GM12878 (cell line): Measurements from ENCODE around the gene HGS. TPM values are rescaled to one million over a fixed set of nuclear protein-coding genes. Genes with fewer than 3 reads are reported as not detected.

ENCODE experiments used
- ATAC-seq: fragments of 200-7000 bp; cut with Tn5 transposase; 3 replicates; pipeline ENCODE4 v1.9.1; 2020; ENCODE audit warnings: mild to moderate bottlenecking, moderate library complexity
- BruUV-seq: library from RNA; stranded (reverse); fragments of 400-500 nt; replicated peaks from 2 replicates; lab custom pipeline; 2021; lab: Mats Ljungman, UMichigan
- CTCF ChIA-PET: fragments of 300-600 bp; sonication (Branson Sonifier 250); formaldehyde crosslinking; extraction: SDS; loops from one replicate; lab custom pipeline; 2021; ENCODE audit warnings: inconsistent platforms; lab: Yijun Ruan, JAX
- POLR2A ChIA-PET: fragments of 350-600 bp; formaldehyde crosslinking; extraction: SDS; loops from one replicate; lab custom pipeline; 2021; ENCODE audit warnings: inconsistent platforms; lab: Charles Lee
- RAD21 ChIA-PET: fragments of 300-600 bp; sonication (Branson Sonifier 250); formaldehyde crosslinking; loops from one replicate; lab custom pipeline; 2023; ENCODE audit warnings: antibody characterized with exemption; ENCODE audit not compliant: unreplicated experiment; lab: Charles Lee
- SMC1A ChIA-PET: fragments of 300-600 bp; sonication (Branson Sonifier 250); formaldehyde crosslinking; loops from one replicate; lab custom pipeline; 2023; ENCODE audit not compliant: unreplicated experiment, uncharacterized antibody; lab: Charles Lee
- DNase-seq: peaks from one replicate; pipeline ENCODE4 v3.0.0-alpha.2; 2011; ENCODE audit warnings: low read depth, low spot score
- FAIRE-seq: peaks from 3 replicates; lab custom pipeline; 2011; peaks lifted over from hg19 to GRCh38; lab: Jason Lieb, UNC
- H2AFZ ChIP-seq: 2 replicates; pipeline ENCODE4 v1.6.0; 2011; ENCODE audit warnings: low read depth, low read length, control low read depth; ENCODE audit not compliant: control insufficient read depth
- H3K27ac ChIP-seq: 2 replicates; pipeline ENCODE4 v1.5.1; 2011; ENCODE audit warnings: control low read depth; ENCODE audit not compliant: control insufficient read depth, insufficient read depth
- H3K27me3 ChIP-seq, 2 experiments: replicated peaks in 1 of 2; 2 replicates each; pipeline versions ENCODE4 v1.6.0 to v1.6.1; 2011; ENCODE audit warnings: low read length in 1 of 2; ENCODE audit not compliant: control insufficient read depth in 2 of 2, insufficient read depth in 2 of 2
- H3K36me3 ChIP-seq, 2 experiments: 2 replicates each; pipeline ENCODE4 v1.5.1; 2011; ENCODE audit warnings: low read length in 1 of 2; ENCODE audit not compliant: control insufficient read depth in 2 of 2, insufficient read depth in 2 of 2
- H3K4me1 ChIP-seq: 2 replicates; pipeline ENCODE4 v1.6.1; 2011; ENCODE audit warnings: mild to moderate bottlenecking, low read length, moderate library complexity, mixed read lengths; ENCODE audit not compliant: control insufficient read depth, insufficient read depth
- H3K4me2 ChIP-seq: 2 replicates; pipeline ENCODE4 v1.6.0; 2011; ENCODE audit warnings: control low read depth; ENCODE audit not compliant: control insufficient read depth, insufficient read depth
- H3K4me3 ChIP-seq: fragments of 200-600 bp; sonication (generic); 2 replicates; pipeline ENCODE4 v1.5.1; 2016
- H3K79me2 ChIP-seq: 2 replicates; pipeline ENCODE4 v1.6.0; 2011; ENCODE audit warnings: low read length; ENCODE audit not compliant: control insufficient read depth, insufficient read depth
- H3K9ac ChIP-seq: 2 replicates; pipeline ENCODE4 v1.8.0; 2011; ENCODE audit warnings: low read length, control low read depth, mixed read lengths; ENCODE audit not compliant: control insufficient read depth, insufficient read depth
- H3K9me3 ChIP-seq: replicated peaks from 3 replicates; pipeline ENCODE4 v1.5.1; 2011; ENCODE audit warnings: mild to moderate bottlenecking, low read length; ENCODE audit not compliant: control insufficient read depth, insufficient read depth
- H4K20me1 ChIP-seq: 2 replicates; pipeline ENCODE4 v1.6.0; 2011; ENCODE audit not compliant: control insufficient read depth, insufficient read depth
- ASH2L ChIP-seq: fragments of 300-600, 200-600 bp; sonication (generic); IDR thresholded peaks from 2 replicates; pipeline ENCODE4 v1.6.1; 2017; ENCODE audit warnings: low read depth, mild to moderate bottlenecking, borderline replicate concordance
- CBFB ChIP-seq: IDR thresholded peaks from 2 replicates; pipeline ENCODE4 v1.6.1; 2016; ENCODE audit warnings: antibody characterized with exemption, low read depth
- CEBPB ChIP-seq, 2 experiments: fragments of 150-350 bp in 1 of 2; IDR thresholded peaks; 2 replicates each; pipeline ENCODE4 v1.6.1; 2012 to 2014; ENCODE audit warnings: low read depth in 2 of 2, low read length in 2 of 2, borderline replicate concordance in 1 of 2, inconsistent platforms in 1 of 2
- CREB1 ChIP-seq: IDR thresholded peaks from 2 replicates; pipeline ENCODE4 v1.6.1; 2012; ENCODE audit warnings: low read depth, mild to moderate bottlenecking, inconsistent platforms
- FOXM1 ChIP-seq: IDR thresholded peaks from 2 replicates; pipeline ENCODE4 v1.6.1; 2012; ENCODE audit warnings: low read depth, mild to moderate bottlenecking, inconsistent platforms, low read length, moderate library complexity
- HDAC2 ChIP-seq: fragments of 200-600 bp; sonication (generic); IDR thresholded peaks from 2 replicates; pipeline ENCODE4 v1.6.1; 2017
- LARP7 ChIP-seq: fragments of 450-650 bp; IDR thresholded peaks from 2 replicates; pipeline ENCODE4 v1.6.1; 2017; ENCODE audit warnings: mild to moderate bottlenecking
- RBBP5 ChIP-seq: fragments of 200-600 bp; sonication (generic); conservative IDR thresholded peaks from 2 replicates; pipeline ENCODE4 v1.6.1; 2016
- RELA ChIP-seq: fragments of 450-650 bp; IDR thresholded peaks from 2 replicates; pipeline ENCODE4 v1.8.0; 2014; ENCODE audit warnings: borderline replicate concordance; ENCODE audit not compliant: partially characterized antibody
- TARDBP ChIP-seq: IDR thresholded peaks from 2 replicates; pipeline ENCODE4 v1.6.1; 2016; ENCODE audit warnings: borderline replicate concordance
- WRNIP1 ChIP-seq: IDR thresholded peaks from 2 replicates; pipeline ENCODE4 v1.6.1; 2011; ENCODE audit warnings: low read depth, low read length, improper control_type of control experiment, borderline replicate concordance
- WGBS: methylation state at CpG from one replicate; pipeline ENCODE4 v1.1.6; 2016; ENCODE audit warnings: low lambda C conversion rate; ENCODE audit not compliant: insufficient replicate concordance, insufficient coverage; ENCODE audit errors: missing lambda C conversion rate; 5-methylcytosine and 5-hydroxymethylcytosine counted together
- in situ Hi-C: fragments of 300-500 bp; cut with MboI; formaldehyde crosslinking; loops from 9 replicates; pipeline ENCODE4 v1.14.3; 2018; ENCODE audit warnings: mixed read lengths
- intact Hi-C: fragments of 100-400 bp; cut with micrococcal nuclease; formaldehyde crosslinking; loops from one replicate; pipeline ENCODE4 v1.14.2; 2022; ENCODE audit not compliant: unreplicated experiment
- polyA plus RNA-seq, 11 experiments: library from polyadenylated mRNA; depleted of rRNA in 4 of 11; unstranded in 6 of 11; stranded (reverse) in 5 of 11; fragments of >200 nt; fragmentation: Nextera tagmentation in 4 of 11; fragmentation: Illumina TruSeq in 1 of 11; extraction: Ambion mirVana in 4 of 11; extraction: Trizol in 1 of 11; gene quantifications; 1 replicate in 1 of 11; 2 replicates in 10 of 11; pipeline versions ENCODE4 v1.2.1 to v1.2.3, GENCODE V29; 2011 to 2016; ENCODE audit warnings: inconsistent platforms in 2 of 11, missing spikeins in 2 of 11, low read depth in 1 of 11
- total RNA-seq, 4 experiments: library from RNA; depleted of rRNA in 3 of 4; stranded (reverse); fragments of >200 nt in 3 of 4; fragmentation: Illumina TruSeq in 1 of 4; extraction: Trizol in 1 of 4; gene quantifications; 2 replicates each; pipeline versions ENCODE4 v1.2.1 to v1.2.3, GENCODE V29; 2013 to 2021
- TF ChIP-seq, protein P1 (sequence below): IDR thresholded peaks from 2 replicates; pipeline ENCODE4 v1.6.1; 2012; ENCODE audit warnings: low read depth, low read length, improper control_type of control experiment
- TF ChIP-seq, protein P2 (sequence below): IDR thresholded peaks from 2 replicates; pipeline ENCODE4 v1.6.1; 2011; ENCODE audit warnings: mild to moderate bottlenecking, low read depth, low read length, moderate library complexity; ENCODE audit not compliant: insufficient replicate concordance
- TF ChIP-seq, protein P3 (sequence below): fragments of 450-650 bp; IDR thresholded peaks from 2 replicates; pipeline ENCODE4 v1.6.1; 2018; ENCODE audit warnings: mild to moderate bottlenecking, low read depth, moderate library complexity; ENCODE audit not compliant: partially characterized antibody

HGS gene
- total and polyA plus RNA-seq, 10 of the 15 experiments (the other 5 are each of a cell fraction or from before 2014, with no cell fraction given), result 2.2 to 85.6 (median 55.3) TPM

- no peak for TF ChIP-seq RELA
- TF ChIP-seq, protein P1, sequence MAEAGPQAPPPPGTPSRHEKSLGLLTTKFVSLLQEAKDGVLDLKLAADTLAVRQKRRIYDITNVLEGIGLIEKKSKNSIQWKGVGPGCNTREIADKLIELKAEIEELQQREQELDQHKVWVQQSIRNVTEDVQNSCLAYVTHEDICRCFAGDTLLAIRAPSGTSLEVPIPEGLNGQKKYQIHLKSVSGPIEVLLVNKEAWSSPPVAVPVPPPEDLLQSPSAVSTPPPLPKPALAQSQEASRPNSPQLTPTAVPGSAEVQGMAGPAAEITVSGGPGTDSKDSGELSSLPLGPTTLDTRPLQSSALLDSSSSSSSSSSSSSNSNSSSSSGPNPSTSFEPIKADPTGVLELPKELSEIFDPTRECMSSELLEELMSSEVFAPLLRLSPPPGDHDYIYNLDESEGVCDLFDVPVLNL, result no peak
Observed at GRCh38 chr17:81726004-81726403, 42.2 kb downstream of the HGS start (continued).

DNA sequence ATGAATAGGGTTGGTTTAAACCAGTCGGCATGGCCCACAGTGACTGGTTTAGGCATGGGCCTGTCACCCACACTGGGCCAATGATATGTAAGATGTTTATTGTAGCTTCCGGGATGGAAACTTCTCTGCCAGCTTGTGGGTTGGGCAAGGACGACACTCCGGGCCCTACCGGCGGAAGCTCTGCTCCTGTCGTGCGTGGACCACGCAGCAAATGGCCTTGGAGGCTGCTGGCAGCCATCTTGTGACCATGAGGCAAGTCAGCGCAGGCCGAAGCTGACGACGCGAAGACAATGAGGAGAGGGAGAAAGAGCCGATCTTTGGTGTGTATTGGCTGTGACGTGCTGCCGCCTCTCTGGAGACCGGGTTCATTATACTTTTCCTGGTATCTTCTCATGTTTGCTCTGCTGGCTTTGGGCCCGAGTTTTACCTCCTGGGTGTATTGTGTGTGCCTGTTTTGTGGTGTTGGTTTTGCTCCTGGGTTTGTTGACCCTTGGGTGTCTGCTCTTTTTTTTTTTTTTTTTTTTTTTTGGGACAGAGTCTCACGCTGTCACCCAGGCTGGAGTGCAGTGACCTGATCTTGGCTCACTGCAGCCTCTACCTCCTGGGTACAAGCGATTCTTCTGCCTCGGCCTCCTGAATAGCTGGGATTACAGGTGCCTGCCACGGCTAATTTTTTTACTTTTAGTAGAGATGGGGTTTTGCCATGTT, 43.7 kb downstream of the HGS start:
- no peak for ATAC-seq
- no TSS peak for BruUV-seq
- H3K9me3 ChIP-seq, result no peaks in the 10 kb centered on the region
- no peak for DNase-seq
- ChIA-PET RAD21 (no interaction called here), SMC1A (interaction anchor here (0.5 kb wide), 1 partner anchor 232 kb away, joined by 4 read pairs; no protein-coding TSS in a partner anchor), CTCF (interaction anchor here (0.8 kb wide), 1 partner anchor 8 kb away, joined by 3 read pairs; no protein-coding TSS in a partner anchor), POLR2A (interaction anchor here (0.6 kb wide), 2 partner anchors 16 to 167 kb away, joined by 3 to 7 read pairs; no protein-coding TSS in a partner anchor)
- no peaks in the 10 kb centered on the region for H4K20me1 ChIP-seq
- H3K9ac ChIP-seq, result no peak overlapping the region
- H3K36me3 ChIP-seq, result no peaks in the 10 kb centered on the region
- H3K27me3 ChIP-seq, result no peaks in the 10 kb centered on the region
- no peak overlapping the region for H3K4me3 ChIP-seq
- intact Hi-C loops, result no loop called here
- in situ Hi-C loops, result no loop called here
- no peak overlapping the region for H2AFZ ChIP-seq
- no peak for FAIRE-seq
- TF ChIP-seq, protein P2, sequence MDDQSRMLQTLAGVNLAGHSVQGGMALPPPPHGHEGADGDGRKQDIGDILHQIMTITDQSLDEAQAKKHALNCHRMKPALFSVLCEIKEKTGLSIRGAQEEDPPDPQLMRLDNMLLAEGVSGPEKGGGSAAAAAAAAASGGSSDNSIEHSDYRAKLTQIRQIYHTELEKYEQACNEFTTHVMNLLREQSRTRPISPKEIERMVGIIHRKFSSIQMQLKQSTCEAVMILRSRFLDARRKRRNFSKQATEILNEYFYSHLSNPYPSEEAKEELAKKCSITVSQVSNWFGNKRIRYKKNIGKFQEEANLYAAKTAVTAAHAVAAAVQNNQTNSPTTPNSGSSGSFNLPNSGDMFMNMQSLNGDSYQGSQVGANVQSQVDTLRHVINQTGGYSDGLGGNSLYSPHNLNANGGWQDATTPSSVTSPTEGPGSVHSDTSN, result no peak
- TF ChIP-seq CBFB (no peak), FOXM1 (no peak), CEBPB (IDR thresholded peaks at IDR 0.05; ENCODE audit: borderline replicate concordance in 1 of 2, low read depth in 2 of 2, low read length in 2 of 2) (no peak), WRNIP1 (no peak), TARDBP (no peak), LARP7 (no peak), ASH2L (no peak), RBBP5 (no peak), CREB1 (no peak), HDAC2 (no peak)
- TF ChIP-seq, protein P3, sequence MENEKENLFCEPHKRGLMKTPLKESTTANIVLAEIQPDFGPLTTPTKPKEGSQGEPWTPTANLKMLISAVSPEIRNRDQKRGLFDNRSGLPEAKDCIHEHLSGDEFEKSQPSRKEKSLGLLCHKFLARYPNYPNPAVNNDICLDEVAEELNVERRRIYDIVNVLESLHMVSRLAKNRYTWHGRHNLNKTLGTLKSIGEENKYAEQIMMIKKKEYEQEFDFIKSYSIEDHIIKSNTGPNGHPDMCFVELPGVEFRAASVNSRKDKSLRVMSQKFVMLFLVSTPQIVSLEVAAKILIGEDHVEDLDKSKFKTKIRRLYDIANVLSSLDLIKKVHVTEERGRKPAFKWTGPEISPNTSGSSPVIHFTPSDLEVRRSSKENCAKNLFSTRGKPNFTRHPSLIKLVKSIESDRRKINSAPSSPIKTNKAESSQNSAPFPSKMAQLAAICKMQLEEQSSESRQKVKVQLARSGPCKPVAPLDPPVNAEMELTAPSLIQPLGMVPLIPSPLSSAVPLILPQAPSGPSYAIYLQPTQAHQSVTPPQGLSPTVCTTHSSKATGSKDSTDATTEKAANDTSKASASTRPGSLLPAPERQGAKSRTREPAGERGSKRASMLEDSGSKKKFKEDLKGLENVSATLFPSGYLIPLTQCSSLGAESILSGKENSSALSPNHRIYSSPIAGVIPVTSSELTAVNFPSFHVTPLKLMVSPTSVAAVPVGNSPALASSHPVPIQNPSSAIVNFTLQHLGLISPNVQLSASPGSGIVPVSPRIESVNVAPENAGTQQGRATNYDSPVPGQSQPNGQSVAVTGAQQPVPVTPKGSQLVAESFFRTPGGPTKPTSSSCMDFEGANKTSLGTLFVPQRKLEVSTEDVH, result no peak
- TF ChIP-seq, all 136 proteins: peak for 0
- H3K27ac ChIP-seq, result no peak overlapping the region
- H3K79me2 ChIP-seq, result no peaks in the 10 kb centered on the region
- no peak overlapping the region for H3K4me2 ChIP-seq
- 86% methylated on average over 22 of the region's 23 CpGs for WGBS
- H3K4me1 ChIP-seq, result no peaks in the 10 kb centered on the region; the same call in 1 of the 2 replicates
